ENCODE measurements around the gene SIRT3. TPM values are rescaled to one million over a fixed set of nuclear protein-coding genes. Genes with fewer than 3 reads are reported as not detected.

SIRT3 gene
- total and polyA plus RNA-seq, 5 donors, result 18.5 to 32.5 (median 26.4) TPM

DNA sequence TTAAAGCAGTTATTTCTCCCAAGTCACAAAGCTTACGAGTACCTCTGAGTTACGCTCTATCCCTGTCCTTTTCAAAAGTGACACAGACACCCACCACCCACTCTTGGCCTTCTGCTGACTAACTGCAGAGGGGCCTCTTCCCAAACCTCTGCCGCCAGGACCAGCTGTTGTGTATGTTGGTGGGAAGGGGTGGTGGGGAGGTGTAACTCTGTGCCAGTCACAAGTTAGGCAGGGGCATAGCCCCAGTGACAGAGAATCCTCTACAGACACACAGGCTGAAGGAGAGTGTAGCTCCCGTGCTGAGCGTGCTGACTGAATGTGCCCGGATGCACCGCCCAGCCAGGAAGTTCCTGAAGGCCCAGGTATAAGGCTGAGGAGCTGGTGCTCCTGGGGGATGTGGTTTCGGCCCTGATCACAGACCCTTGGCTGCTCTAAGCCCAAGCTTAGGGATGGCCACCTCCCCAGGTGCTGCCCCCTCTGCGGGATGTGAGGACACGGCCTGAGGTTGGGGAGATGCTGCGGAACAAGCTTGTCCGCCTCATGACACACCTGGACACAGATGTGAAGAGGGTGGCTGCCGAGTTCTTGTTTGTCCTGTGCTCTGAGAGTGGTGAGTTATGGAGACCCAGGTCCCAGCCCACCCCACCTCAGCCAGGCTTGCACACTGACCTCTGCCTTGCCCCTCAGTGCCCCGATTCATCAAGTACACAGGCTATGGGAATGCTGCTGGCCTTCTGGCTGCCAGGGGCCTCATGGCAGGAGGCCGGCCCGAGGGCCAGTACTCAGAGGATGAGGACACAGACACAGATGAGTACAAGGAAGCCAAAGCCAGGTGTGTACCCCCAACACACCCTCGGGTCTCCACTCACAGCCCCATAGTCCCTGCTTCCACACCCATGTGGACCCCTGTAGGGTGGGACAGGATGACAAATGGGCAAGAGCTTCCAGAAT, 23.7 kb downstream of the SIRT3 start:
- WGBS, result 91% methylated on average over 17 of the region's 17 CpGs
- intact Hi-C loops (cut with DNase I), result no loop called here
- Histone ChIP-seq H3K27me3 (ENCODE audit: control insufficient read depth, insufficient read depth) (no peaks in the 10 kb centered on the region), H3K4me1 (ENCODE audit: control insufficient read depth, insufficient read depth, low read length) (peaks cover 8% of the 10 kb centered on the region), H3K27ac (ENCODE audit: low read length) (no peak overlapping the region), H3K9me3 (ENCODE audit: control insufficient read depth, low read length) (no peaks in the 10 kb centered on the region), H3K4me3 (ENCODE audit: low read length) (no peak overlapping the region)
- ATAC-seq, result no peak
- peak in 1 of 3 donors; percentile 45 for DNase-seq

DNA sequence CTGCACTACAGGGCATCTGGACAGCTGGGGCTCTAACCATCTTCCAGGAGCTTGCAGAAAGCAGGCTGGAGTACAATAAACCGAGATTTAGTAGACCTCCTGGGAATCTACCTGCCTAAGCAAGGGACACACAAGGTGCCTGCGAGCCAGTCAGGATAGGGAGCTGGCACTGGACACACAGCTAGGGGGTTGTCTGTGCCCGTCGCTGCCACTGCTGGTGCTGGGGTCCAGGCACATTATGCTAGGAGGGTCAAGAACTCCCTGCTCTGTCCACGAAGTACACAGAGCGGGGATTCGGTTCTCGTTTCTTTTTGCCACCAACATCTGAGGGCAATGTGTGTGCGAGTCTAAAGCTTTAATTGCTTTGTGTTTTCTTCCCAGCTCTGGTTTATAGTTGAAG, 24.4 kb downstream of the SIRT3 start:
- Histone ChIP-seq H3K27ac (ENCODE audit: low read length) (no peak overlapping the region), H3K4me1 (ENCODE audit: control insufficient read depth, insufficient read depth, low read length) (peaks cover 8% of the 10 kb centered on the region), H3K27me3 (ENCODE audit: control insufficient read depth, insufficient read depth) (no peaks in the 10 kb centered on the region), H3K9me3 (ENCODE audit: control insufficient read depth, low read length) (no peaks in the 10 kb centered on the region), H3K4me3 (ENCODE audit: low read length) (no peak overlapping the region)
- WGBS, result 86% methylated on average over 9 of the region's 9 CpGs
- intact Hi-C loops (cut with DNase I), result no loop called here
- ATAC-seq (no peak), DNase-seq (peak in 1 of 3 donors; percentile 45)

DNA sequence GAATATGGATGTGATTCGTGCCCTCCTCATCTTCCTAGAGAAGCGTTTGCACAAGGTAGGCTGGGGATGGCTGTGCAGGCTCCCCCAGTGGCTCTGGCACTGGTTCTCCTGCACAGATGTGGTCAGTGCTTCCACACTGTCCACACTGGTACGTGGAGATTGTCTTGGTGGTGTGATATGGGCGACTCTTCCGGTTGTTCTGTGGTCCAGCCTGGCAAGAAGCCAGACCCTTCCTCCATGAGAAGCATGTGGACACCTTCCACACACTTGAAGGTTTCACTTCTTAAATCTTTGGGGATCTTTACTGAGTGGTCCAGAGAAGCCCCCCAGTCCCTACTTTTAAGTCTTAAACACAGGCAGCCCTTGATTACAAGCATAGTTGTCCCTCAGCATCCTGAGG, 24.8 kb downstream of the SIRT3 start:
- intact Hi-C loops (cut with DNase I), result no loop called here
- DNase-seq, result peak in 1 of 3 donors; percentile 49
- Histone ChIP-seq H3K4me1 (ENCODE audit: control insufficient read depth, insufficient read depth, low read length) (peaks cover 8% of the 10 kb centered on the region), H3K4me3 (ENCODE audit: low read length) (no peak overlapping the region), H3K27me3 (ENCODE audit: control insufficient read depth, insufficient read depth) (no peaks in the 10 kb centered on the region), H3K27ac (ENCODE audit: low read length) (no peak overlapping the region), H3K9me3 (ENCODE audit: control insufficient read depth, low read length) (no peaks in the 10 kb centered on the region)
- WGBS, result 65% methylated on average over 5 of the region's 5 CpGs
- ATAC-seq, result no peak

- ATAC-seq (no peak), DNase-seq (peak in 1 of 3 donors; percentile 32)
- Histone ChIP-seq H3K4me3 (ENCODE audit: low read length) (no peak overlapping the region), H3K9me3 (ENCODE audit: control insufficient read depth, low read length) (no peaks in the 10 kb centered on the region), H3K27me3 (ENCODE audit: control insufficient read depth, insufficient read depth) (no peaks in the 10 kb centered on the region), H3K4me1 (ENCODE audit: control insufficient read depth, insufficient read depth, low read length) (peaks cover 11% of the 10 kb centered on the region), H3K27ac (ENCODE audit: low read length) (no peak overlapping the region)
- intact Hi-C loops (cut with DNase I), result no loop called here
- 89% methylated on average over 5 of the region's 5 CpGs for WGBS
Measured at GRCh38 chr11:210803-211180, 25.4 kb downstream of the SIRT3 start.

DNA sequence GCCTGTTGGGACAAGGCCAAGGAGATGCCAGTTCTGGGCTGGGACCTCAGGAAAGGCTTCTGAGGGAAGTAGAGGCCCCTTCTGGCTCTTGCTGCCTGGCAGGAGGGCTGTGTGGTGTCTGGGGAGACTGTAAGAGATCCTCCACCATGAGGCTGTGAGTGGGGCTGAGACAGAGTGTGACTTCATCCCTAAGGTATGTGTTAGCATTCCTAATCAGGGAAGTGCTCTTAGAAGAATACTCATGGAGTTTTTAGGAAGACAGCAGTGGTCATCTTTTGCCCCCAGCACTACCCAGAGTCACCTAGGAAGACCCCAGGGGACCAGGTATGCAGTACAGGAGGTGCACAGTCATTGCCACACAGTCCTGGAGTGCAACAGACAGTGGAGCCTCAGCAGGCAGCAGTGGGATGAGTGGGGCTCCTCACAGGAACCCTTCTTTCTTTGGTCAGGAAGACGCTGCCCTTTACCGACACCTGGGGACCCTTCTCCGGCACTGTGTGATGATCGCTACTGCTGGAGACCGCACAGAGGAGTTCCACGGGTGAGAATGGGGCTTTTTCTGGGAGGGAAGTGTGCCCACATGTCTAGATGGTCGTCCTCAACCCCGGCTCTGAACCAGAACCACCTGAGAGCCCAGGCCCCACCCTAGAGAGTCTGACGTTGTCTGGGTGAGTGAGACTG, 25.9 kb downstream of the SIRT3 start:
- WGBS, result 85% methylated on average over 9 of the region's 9 CpGs
- ATAC-seq (no peak), DNase-seq (peak in 1 of 3 donors; percentile 24)
- Histone ChIP-seq H3K4me1 (ENCODE audit: control insufficient read depth, insufficient read depth, low read length) (peaks cover 14% of the 10 kb centered on the region), H3K9me3 (ENCODE audit: control insufficient read depth, low read length) (no peaks in the 10 kb centered on the region), H3K4me3 (ENCODE audit: low read length) (no peak overlapping the region), H3K27ac (ENCODE audit: low read length) (no peak overlapping the region), H3K27me3 (ENCODE audit: control insufficient read depth, insufficient read depth) (no peaks in the 10 kb centered on the region)
- intact Hi-C loops (cut with DNase I), result no loop called here

DNA sequence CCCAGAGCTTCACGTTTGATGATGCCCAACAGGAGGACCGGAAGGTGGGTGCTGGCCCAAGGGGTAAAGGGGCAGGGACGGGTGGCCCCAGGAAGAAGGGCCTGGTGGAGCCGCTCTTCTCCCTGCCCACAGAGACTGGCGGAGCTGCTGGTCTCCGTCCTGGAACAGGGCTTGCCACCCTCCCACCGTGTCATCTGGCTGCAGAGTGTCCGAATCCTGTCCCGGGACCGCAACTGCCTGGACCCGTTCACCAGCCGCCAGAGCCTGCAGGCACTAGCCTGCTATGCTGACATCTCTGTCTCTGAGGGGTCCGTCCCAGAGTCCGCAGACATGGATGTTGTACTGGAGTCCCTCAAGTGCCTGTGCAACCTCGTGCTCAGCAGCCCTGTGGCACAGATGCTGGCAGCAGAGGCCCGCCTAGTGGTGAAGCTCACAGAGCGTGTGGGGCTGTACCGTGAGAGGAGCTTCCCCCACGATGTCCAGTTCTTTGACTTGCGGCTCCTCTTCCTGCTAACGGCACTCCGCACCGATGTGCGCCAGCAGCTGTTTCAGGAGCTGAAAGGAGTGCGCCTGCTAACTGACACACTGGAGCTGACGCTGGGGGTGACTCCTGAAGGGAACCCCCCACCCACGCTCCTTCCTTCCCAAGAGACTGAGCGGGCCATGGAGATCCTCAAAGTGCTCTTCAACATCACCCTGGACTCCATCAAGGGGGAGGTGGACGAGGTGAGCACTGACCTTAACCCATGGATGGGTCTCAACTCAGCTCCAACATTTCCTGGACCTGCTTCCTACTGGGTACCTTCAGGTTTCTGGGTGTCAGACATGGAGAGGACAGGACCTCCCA, 26.6 kb downstream of the SIRT3 start:
- Histone ChIP-seq H3K4me1 (ENCODE audit: control insufficient read depth, insufficient read depth, low read length) (peaks cover 14% of the 10 kb centered on the region), H3K4me3 (ENCODE audit: low read length) (peak overlapping the region; percentile 79), H3K27ac (ENCODE audit: low read length) (no peak overlapping the region), H3K9me3 (ENCODE audit: control insufficient read depth, low read length) (no peaks in the 10 kb centered on the region), H3K27me3 (ENCODE audit: control insufficient read depth, insufficient read depth) (no peaks in the 10 kb centered on the region)
- ATAC-seq (no peak), DNase-seq (peak in 1 of 3 donors; percentile 65)
- 49% methylated on average over 29 of the region's 29 CpGs for WGBS
- intact Hi-C loops (cut with DNase I), result loop anchor here in 1 of 4 donors (5.0 kb wide), 2 partner anchors 33 to 148 kb away; no protein-coding TSS in a partner anchor

DNA sequence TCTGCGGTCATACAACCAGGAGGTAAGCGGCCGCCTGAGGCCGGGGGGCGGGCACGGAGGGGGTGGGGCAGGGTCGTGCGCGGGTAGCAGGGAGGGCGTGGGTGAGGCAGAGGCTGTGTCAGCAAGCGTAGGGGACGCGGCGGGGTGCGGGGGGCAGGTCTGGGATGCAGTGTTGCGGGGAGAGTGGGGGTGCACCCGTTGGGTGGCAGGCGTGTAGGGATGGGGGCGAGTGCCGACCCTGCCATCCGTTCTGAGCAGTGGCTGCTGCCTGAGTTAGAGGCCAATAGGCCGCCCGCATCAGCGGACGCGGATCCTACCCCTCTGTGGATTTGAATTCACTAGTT, 27.3 kb downstream of the SIRT3 start:
- ATAC-seq (peak; percentile 2 to 5), DNase-seq (peak in 1 of 3 donors; percentile 83)
- Histone ChIP-seq H3K27me3 (ENCODE audit: control insufficient read depth, insufficient read depth) (no peaks in the 10 kb centered on the region), H3K4me3 (ENCODE audit: low read length) (peak overlapping the region; percentile 79), H3K9me3 (ENCODE audit: control insufficient read depth, low read length) (no peaks in the 10 kb centered on the region), H3K27ac (ENCODE audit: low read length) (peak overlapping the region; percentile 10), H3K4me1 (ENCODE audit: control insufficient read depth, insufficient read depth, low read length) (peaks cover 14% of the 10 kb centered on the region)
- intact Hi-C loops (cut with DNase I), result loop anchor here in 1 of 4 donors (5.0 kb wide), 2 partner anchors 33 to 148 kb away; no protein-coding TSS in a partner anchor
- WGBS, result under 1% methylated on average over 26 of the region's 26 CpGs

- WGBS, result under 1% methylated on average over 57 of the region's 57 CpGs
Measured at GRCh38 chr11:208181-208916, 27.8 kb downstream of the SIRT3 start.

GRCh38 chr11:207863-208180, 28.3 kb downstream of the SIRT3 start:
- DNase-seq, result no peak
- H3K27ac ChIP-seq (ENCODE audit: low read length), result peak overlapping the region; percentile 93
- under 1% methylated on average over 27 of the region's 27 CpGs for WGBS
- H3K4me1 ChIP-seq (ENCODE audit: control insufficient read depth, insufficient read depth, low read length), result peaks cover 14% of the 10 kb centered on the region
- peak overlapping the region; percentile 79 for H3K4me3 ChIP-seq (ENCODE audit: low read length)
- intact Hi-C loops (cut with DNase I), result loop anchor here in 1 of 4 donors (5.0 kb wide), 2 partner anchors 34 to 149 kb away; no protein-coding TSS in a partner anchor
- H3K27me3 ChIP-seq (ENCODE audit: control insufficient read depth, insufficient read depth), result no peaks in the 10 kb centered on the region
- ATAC-seq, result peak in 1 of 2 donors; percentile 23
- no peaks in the 10 kb centered on the region for H3K9me3 ChIP-seq (ENCODE audit: control insufficient read depth, low read length)

More at GRCh38 chr11:208181-208916, 27.8 kb downstream of the SIRT3 start:
- Histone ChIP-seq H3K4me1 (ENCODE audit: control insufficient read depth, insufficient read depth, low read length) (peaks cover 14% of the 10 kb centered on the region), H3K27me3 (ENCODE audit: control insufficient read depth, insufficient read depth) (no peaks in the 10 kb centered on the region), H3K4me3 (ENCODE audit: low read length) (peak overlapping the region; percentile 79), H3K9me3 (ENCODE audit: control insufficient read depth, low read length) (no peaks in the 10 kb centered on the region), H3K27ac (ENCODE audit: low read length) (peak overlapping the region; percentile 93)
- ATAC-seq, result peak; percentile 80 to 81
- intact Hi-C loops (cut with DNase I), result loop anchor here in 1 of 4 donors (5.0 kb wide), 2 partner anchors 34 to 149 kb away; no protein-coding TSS in a partner anchor
- peak; percentile 87 to 94 (median 94) for DNase-seq

Measured in right cardiac atrium (tissue), 5 donors.